ENCODE measurements around the gene TMEM254. TPM values are rescaled to one million over a fixed set of nuclear protein-coding genes. Genes with fewer than 3 reads are reported as not detected.
"Not testable (repeated sequence)": the region's sequence is repeated elsewhere in the genome, so short reads cannot be mapped to it uniquely, and the experiment has no call there.

The TMEM254 gene
- total RNA-seq, 4 donors from 2014 or later = 8.0 to 18.8 (median 14.1) TPM

GRCh38 chr10:80079312-80079719 is 851 bp downstream of the TMEM254 start:
- Histone ChIP-seq H3K27ac (peak overlapping the region; percentile 88 to 97 (median 97)), H3K9me3 (no peaks in the 10 kb centered on the region), H3K4me1 (peaks cover 0 to 16% (median 7%) of the 10 kb centered on the region in 4 donors), H3K36me3 (peaks cover 0 to 23% (median 0%) of the 10 kb centered on the region in 3 donors), H3K4me3 (peak overlapping the region; percentile 61 to 88 (median 78)), H3K27me3 (no peaks in the 10 kb centered on the region)
- no peak for DNase-seq (ENCODE audit: low spot score in 2 of 2)
- no peak for TF ChIP-seq POLR2A (IDR thresholded peaks at IDR 0.05)
- TF ChIP-seq, protein P1, sequence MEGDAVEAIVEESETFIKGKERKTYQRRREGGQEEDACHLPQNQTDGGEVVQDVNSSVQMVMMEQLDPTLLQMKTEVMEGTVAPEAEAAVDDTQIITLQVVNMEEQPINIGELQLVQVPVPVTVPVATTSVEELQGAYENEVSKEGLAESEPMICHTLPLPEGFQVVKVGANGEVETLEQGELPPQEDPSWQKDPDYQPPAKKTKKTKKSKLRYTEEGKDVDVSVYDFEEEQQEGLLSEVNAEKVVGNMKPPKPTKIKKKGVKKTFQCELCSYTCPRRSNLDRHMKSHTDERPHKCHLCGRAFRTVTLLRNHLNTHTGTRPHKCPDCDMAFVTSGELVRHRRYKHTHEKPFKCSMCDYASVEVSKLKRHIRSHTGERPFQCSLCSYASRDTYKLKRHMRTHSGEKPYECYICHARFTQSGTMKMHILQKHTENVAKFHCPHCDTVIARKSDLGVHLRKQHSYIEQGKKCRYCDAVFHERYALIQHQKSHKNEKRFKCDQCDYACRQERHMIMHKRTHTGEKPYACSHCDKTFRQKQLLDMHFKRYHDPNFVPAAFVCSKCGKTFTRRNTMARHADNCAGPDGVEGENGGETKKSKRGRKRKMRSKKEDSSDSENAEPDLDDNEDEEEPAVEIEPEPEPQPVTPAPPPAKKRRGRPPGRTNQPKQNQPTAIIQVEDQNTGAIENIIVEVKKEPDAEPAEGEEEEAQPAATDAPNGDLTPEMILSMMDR (IDR thresholded peaks at IDR 0.05) = no peak
- WGBS, 2 donors = 3% methylated on average over 12 of the region's 12 CpGs

GRCh38 chr10:80081026-80081425 is 2.6 kb downstream of the TMEM254 start:
- Histone ChIP-seq H3K4me1 (peaks cover 0 to 16% (median 7%) of the 10 kb centered on the region in 4 donors), H3K27ac (no peak overlapping the region), H3K36me3 (peaks cover 0 to 34% (median 0%) of the 10 kb centered on the region in 3 donors), H3K4me3 (no peak overlapping the region), H3K27me3 (no peaks in the 10 kb centered on the region), H3K9me3 (no peaks in the 10 kb centered on the region)
- TF ChIP-seq, protein P1 (IDR thresholded peaks at IDR 0.05) = no peak
- no peak for TF ChIP-seq EP300 (IDR thresholded peaks at IDR 0.05)
- TF ChIP-seq POLR2A (IDR thresholded peaks at IDR 0.05) = no peak
- WGBS, 2 donors = 82 to 89% methylated on average over 9 of the region's 9 CpGs
- DNase-seq (ENCODE audit: low spot score in 2 of 2) = no peak

DNA sequence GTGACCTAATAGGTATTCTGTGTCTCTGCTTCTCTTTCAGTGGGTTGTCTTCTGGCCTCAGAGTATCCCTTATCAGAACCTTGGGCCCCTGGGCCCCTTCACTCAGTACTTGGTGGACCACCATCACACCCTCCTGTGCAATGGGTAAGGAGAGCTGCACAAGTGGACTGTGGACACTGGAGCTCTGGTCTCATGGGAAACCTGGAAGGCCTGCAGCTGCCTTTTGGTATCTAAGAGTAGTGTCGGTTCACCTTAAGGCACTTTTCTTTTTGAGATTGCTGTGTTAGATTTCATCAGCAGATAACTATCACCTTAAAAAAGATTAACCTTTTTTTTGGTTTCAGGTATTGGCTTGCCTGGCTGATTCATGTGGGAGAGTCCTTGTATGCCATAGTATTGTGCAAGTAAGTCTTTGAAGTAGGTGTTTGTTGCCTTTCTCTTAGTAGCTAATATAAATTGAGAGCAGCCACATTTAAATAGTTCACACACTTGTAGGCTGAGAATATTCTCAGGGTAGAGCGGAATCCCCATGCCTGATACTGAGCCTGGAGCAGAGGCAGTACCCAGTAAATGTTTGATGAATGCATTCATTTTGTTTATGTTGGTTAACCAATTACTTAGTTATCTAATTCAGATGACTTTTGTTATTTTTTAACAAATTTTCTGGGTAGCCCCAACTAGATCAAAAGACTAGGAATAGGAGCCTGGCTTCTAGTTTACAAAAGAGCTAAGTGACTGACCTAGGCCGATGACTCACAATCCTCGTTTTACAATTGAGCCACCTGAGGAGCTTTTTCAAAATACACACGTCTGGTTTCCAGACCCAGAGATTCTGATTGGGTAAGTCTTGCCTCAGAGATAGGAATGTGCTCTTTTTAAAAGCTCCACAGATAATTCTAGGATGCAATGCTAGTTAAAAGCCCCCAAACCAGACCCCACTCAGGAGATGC is 3.6 kb downstream of the TMEM254 start:
- TF ChIP-seq EP300 (IDR thresholded peaks at IDR 0.05) = no peak
- TF ChIP-seq POLR2A (IDR thresholded peaks at IDR 0.05) = no peak
- TF ChIP-seq, protein P1 (IDR thresholded peaks at IDR 0.05) = no peak
- peaks cover 0 to 45% (median 0%) of the 10 kb centered on the region in 3 donors for H3K36me3 ChIP-seq

GRCh38 chr10:80090121-80090520 is 11.7 kb downstream of the TMEM254 start:
- Histone ChIP-seq H3K4me3 (no peak overlapping the region), H3K4me1 (no peaks in the 10 kb centered on the region), H3K27ac (no peak overlapping the region), H3K9me3 (no peaks in the 10 kb centered on the region), H3K27me3 (no peaks in the 10 kb centered on the region), H3K36me3 (peaks cover 0 to 42% (median 0%) of the 10 kb centered on the region in 3 donors)
- no peak for DNase-seq (ENCODE audit: low spot score in 2 of 2)
- WGBS, 2 donors = 87 to 90% methylated on average over 2 of the region's 2 CpGs
- TF ChIP-seq, protein P1 (IDR thresholded peaks at IDR 0.05) = no peak
- TF ChIP-seq POLR2A (IDR thresholded peaks at IDR 0.05) (no peak), EP300 (IDR thresholded peaks at IDR 0.05) (no peak)

More for the DNA sequence above, 3.6 kb downstream of the TMEM254 start:
- H3K9me3 ChIP-seq = no peaks in the 10 kb centered on the region
- no peak overlapping the region for H3K27ac ChIP-seq
- H3K4me1 ChIP-seq = peaks cover 0 to 16% (median 7%) of the 10 kb centered on the region in 4 donors
- DNase-seq (ENCODE audit: low spot score in 2 of 2) = no peak
- H3K27me3 ChIP-seq = no peaks in the 10 kb centered on the region
- no peak overlapping the region for H3K4me3 ChIP-seq
- WGBS, 2 donors = 68 to 82% methylated on average over 5 of the region's 5 CpGs

DNA sequence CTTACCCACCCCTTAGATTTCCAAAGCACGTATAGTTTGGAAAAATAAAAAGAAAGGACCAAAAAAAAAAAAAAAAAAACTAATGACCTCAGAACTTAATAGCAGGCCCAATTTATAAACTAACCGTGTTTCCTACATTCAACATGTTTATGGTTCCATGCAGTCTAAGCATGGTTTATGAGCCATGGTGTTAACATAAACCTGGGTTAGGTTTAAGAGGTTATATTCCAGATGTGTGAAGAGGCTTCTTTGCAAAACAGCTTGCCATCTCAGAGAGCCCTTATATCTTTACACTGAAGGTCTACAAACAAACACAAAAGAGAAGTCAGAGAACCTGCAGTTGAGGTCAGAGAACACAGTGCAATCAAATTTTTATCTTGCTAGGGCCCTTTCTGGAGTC is 15.8 kb downstream of the TMEM254 start:
- TF ChIP-seq, protein P1 (IDR thresholded peaks at IDR 0.05) = no peak
- TF ChIP-seq POLR2A (IDR thresholded peaks at IDR 0.05) (no peak), EP300 (IDR thresholded peaks at IDR 0.05) (no peak)
- Histone ChIP-seq H3K36me3 (peaks cover 0 to 19% (median 0%) of the 10 kb centered on the region in 3 donors), H3K27me3 (no peaks in the 10 kb centered on the region), H3K27ac (no peak overlapping the region), H3K4me3 (no peak overlapping the region), H3K4me1 (no peaks in the 10 kb centered on the region), H3K9me3 (no peaks in the 10 kb centered on the region)
- DNase-seq (ENCODE audit: low spot score in 2 of 2) = no peak
- WGBS, 2 donors = 47 to 50% methylated on average over 2 of the region's 2 CpGs

DNA sequence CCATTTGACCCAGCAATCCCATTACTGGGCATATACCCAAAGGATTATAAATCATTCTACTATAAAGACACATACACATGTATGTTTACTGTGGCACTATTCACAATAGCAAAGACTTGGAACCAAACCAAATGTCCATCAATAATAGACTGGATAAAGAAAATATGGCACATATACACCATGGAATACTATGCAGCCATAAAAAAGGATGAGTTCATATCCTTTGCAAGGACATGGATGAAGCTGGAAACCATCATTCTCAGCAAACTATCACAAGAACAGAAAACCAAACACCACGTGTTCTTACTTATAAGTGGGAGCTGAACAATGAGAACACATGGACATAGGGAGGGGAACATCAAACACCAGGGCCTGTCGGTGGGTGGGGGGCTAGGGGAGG is 19.8 kb downstream of the TMEM254 start:
- H3K4me1 ChIP-seq; H3K27ac ChIP-seq; DNase-seq (ENCODE audit: low spot score in 2 of 2); H3K36me3 ChIP-seq; H3K9me3 ChIP-seq; H3K27me3 ChIP-seq; H3K4me3 ChIP-seq: not testable (repeated sequence)
- WGBS, 2 donors = 92 to 96% methylated on average over 2 of the region's 2 CpGs

- not testable (repeated sequence) for H3K4me1 ChIP-seq; H3K27me3 ChIP-seq; DNase-seq (ENCODE audit: low spot score in 2 of 2); H3K27ac ChIP-seq; H3K9me3 ChIP-seq; H3K4me3 ChIP-seq; H3K36me3 ChIP-seq
- 79 to 84% methylated on average over 8 of the region's 8 CpGs for WGBS, 2 donors
These were observed 20.8 kb downstream of the TMEM254 start for GRCh38 chr10:80099295-80099694.
